ENCODE data around the gene SPRR5.

Gene SPRR5

DNA sequence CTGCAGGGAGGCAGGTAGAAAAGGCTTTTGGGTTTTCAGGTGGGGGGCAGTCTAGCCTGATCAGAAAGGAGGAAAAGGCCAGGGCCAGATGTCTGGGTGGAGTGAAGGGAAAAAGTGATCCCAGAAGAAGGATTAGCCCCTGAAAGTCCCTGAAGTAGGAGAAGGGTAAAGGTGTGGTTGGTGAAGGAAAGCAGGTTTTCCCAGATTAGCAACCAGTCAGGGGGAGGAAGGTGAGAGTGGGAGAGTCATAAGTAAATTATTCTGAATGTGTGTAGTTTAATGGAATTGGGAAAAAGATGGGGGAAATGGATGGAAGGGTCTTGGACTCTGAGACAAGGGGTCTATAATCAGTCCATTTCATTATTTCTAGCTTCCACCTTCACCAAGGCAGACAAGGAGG lies 36.2 kb downstream of the SPRR5 start:
- no peak for DNase-seq

DNA sequence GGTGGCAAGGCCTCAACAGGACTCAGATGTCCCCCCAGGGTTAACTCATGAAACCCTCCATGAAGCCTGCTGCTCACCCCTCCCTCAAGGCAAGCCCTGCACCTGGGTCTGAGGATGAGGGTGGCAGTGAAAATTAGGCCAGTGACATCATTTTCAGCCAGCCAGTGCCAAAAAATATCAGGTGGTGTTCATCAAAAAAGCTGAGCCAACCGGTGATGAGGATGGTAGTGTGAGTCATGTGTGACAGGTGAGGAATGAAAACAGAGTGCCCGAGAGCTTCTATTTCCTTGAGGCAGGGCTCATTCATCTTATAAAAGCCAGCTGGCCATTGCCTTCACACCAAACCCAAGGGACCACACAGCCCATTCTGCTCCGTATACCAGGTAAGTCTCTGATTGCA lies 36.7 kb downstream of the SPRR5 start, which contains the start of gene SPRR1A:
SPRR1A (plus strand) TSS at position 339 of the 400 bp plus-strand sequence. CDS start 1,150 bp downstream, outside the sequence.
- DNase-seq: no peak

DNA sequence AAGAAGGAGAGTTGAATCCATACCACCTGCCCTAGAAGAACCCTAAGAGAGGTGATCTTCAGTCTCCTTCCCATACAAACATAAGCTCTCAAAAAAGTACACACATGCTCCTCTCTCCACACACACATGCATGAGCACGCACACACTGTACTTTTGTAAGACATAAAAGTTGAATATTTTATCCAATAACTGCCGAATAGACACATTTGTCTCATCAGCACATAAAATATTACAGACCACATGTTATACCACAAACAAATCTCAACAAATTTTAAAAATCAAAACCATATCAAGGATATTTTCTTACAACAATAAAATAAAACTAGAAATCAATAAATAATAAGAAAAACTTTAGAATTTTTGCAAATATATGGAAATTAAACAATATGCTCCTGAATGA lies 39.6 kb downstream of the SPRR5 start:
- no peak for DNase-seq

DNA sequence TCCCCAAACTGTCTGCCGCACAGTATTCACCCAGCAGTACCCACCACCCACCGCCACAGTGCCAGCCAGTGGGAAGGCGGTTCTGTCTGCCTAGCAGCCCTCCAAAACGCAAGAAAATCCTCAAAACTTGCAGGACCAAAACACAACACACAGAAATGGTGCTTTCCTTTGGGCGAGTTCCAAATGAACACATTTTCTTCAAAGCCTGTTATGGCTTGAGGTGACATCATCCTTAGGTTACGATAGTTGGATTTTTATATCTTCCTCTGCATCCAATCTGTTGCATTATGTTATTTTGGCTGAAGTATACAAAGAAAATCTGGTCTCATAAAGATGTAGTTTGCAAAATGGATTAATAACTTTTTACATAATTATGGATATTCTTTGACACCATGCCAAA lies 46.2 kb downstream of the SPRR5 start:
- no peak for DNase-seq

DNA sequence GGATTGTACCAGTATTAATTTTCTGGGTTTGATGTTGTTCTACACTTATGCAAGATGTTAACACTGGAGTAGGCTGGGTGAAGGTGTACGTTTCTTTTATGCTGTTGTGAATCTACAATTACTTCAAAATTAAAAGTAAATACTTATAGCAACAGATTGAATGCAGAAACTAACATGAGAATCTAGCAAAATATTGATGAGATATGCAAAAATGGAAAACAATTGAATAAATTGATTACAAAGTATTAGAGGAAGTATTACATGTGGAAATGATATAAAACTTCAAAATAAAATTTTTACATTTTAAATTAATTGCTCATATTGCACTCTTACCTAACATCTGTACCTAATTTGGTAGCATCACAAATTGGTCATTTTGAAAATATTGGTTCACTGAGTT lies 48.8 kb downstream of the SPRR5 start:
- DNase-seq: no peak

DNA sequence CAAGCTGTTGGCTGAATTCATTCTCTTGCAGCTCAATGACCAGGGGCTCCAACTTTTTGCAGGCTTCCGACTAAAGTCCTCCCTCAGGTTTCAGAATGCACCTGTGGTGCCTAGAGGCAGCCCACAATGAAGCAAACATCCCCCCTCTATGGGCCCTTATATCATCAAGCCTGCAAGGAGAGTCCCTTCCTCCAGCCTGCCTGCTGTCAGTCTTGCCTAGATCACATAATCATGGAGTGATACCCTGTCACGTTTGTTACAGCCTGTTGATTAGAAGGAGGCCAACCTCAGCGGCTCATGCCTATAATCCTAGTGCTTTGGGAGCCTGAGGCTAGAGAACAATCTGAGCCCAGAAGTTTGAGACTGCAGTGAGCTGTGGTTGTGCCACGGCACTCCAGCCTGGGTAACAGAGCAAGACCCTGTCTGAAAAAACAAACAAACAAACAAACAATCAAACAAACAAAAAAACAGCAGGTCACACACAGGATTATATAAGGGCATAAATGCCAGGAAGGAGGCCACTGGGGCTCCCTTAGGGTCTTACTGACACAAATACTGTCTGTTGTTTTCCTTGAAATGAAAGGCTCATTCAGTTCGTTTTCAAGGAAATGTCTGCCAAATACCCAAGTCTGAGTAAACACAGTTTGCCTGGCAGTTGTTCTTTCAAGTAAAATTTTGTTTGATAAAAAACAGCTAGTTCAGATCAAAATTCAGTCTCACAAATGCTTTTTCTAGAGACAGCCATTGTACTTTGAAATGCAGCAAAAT lies 49.8 kb downstream of the SPRR5 start:
- no peak for DNase-seq

DNA sequence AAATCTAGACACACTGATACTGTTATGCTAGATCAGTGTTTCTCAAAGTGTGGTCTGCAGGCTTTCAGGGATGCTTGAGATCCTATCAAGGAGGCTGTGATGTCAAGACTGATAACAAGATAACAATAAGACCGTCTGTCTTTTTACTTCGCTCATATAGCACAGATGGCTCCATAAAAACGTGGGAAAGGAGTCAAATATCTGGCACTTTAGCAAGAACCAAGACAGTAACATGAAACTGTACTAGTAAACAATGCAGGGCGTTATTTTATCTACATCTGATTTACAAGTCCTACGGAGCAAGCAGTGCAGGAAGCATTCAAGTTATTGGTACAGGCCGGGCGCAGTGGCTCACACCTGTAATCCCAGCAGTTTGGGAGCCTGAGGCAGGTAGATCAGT lies 50.9 kb downstream of the SPRR5 start:
- DNase-seq: no peak

DNA sequence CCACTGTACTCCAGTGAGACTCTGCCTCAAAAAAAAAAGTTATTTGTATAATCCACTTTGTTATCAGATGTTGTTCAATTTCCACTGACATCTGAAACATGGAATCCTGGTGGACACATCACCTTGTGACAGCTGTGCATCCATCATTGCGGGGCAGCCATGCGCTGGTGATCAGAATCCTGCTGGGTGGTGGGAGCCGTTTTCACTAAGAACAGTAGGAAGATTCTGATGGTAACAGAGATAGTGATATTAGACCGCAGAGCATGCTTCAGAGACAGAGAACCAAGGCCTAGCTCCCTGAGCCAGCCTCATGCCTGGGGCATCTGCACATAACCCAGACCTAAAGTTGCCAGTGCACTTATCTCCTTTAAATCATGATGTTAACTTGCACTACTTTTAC lies 51.5 kb downstream of the SPRR5 start:
- DNase-seq: no peak
